HCT116 (cell line): ENCODE results near the gene CCR7. TPM values are rescaled to one million over a fixed set of nuclear protein-coding genes. Genes with fewer than 3 reads are reported as not detected.

Experiments
- ATAC-seq: fragments of 200-7000 bp; cut with Tn5 transposase; 2 replicates; pipeline ENCODE4 v1.9.1; 2020; ENCODE audit warnings: mild to moderate bottlenecking, moderate library complexity
- BruUV-seq: library from RNA; stranded (reverse); fragments of 400-500 nt; replicated peaks from 2 replicates; lab custom pipeline; 2021; lab: Mats Ljungman, UMichigan
- CTCF ChIA-PET: fragments of 300-600 bp; sonication (Branson Sonifier 250); formaldehyde crosslinking; loops from one replicate; lab custom pipeline; 2021; ENCODE audit warnings: antibody characterized with exemption; lab: Charles Lee
- POLR2A ChIA-PET: fragments of 300-600, 350-600 bp; sonication (Branson Sonifier 250); formaldehyde crosslinking; loops from one replicate; lab custom pipeline; 2021; ENCODE audit warnings: antibody characterized with exemption; lab: Charles Lee
- RAD21 ChIA-PET, 2 experiments: fragments of 300-600 bp; sonication (Branson Sonifier 250); formaldehyde crosslinking; loops; one replicate each; lab custom pipeline; 2023; ENCODE audit warnings: low total read pairs in 2 of 2; ENCODE audit not compliant: uncharacterized antibody in 2 of 2, unreplicated experiment in 2 of 2, low non-redundant PET in 1 of 2; lab: Charles Lee
- DNase-seq: peaks from one replicate; pipeline ENCODE4 v3.0.0-alpha.2; 2010; ENCODE audit warnings: low read depth, low spot score
- H2AFZ ChIP-seq: fragments of 200-600 bp; shearing (Covaris generic), sonication (generic); 2 replicates; pipeline ENCODE4 v1.6.1; 2017; ENCODE audit warnings: low read depth, mixed run types, mixed read lengths, antibody characterized with exemption, low read length; ENCODE audit not compliant: poor library complexity, severe bottlenecking
- H3K27ac ChIP-seq: 2 replicates; pipeline ENCODE4 v1.5.1; 2012; ENCODE audit warnings: low read depth, low read length
- H3K27me3 ChIP-seq: fragments of 200-600 bp; sonication (generic); 2 replicates; pipeline ENCODE4 v1.6.1; 2016; ENCODE audit warnings: mixed run types, low read length, mixed read lengths; ENCODE audit not compliant: insufficient read depth
- H3K36me3 ChIP-seq, 2 experiments: fragments of 200-500 bp in 1 of 2; fragments of 200-600 bp in 1 of 2; sonication (Bioruptor generic) in 1 of 2; sonication (generic) in 1 of 2; 2 replicates each; pipeline versions ENCODE4 v1.5.1 to v1.6.1; 2014 to 2016; ENCODE audit warnings: low read length in 2 of 2, inconsistent platforms in 1 of 2, mixed read lengths in 1 of 2, mixed run types in 1 of 2; ENCODE audit not compliant: insufficient read depth in 2 of 2, control insufficient read depth in 1 of 2
- H3K4me1 ChIP-seq, 2 experiments: fragments of 200-600 bp in 1 of 2; sonication (generic) in 1 of 2; 2 replicates each; pipeline versions ENCODE4 v1.5.1 to v1.6.1; 2012 to 2017; ENCODE audit warnings: low read length in 2 of 2, inconsistent platforms in 1 of 2, mild to moderate bottlenecking in 1 of 2, mixed read lengths in 1 of 2, mixed run types in 1 of 2, moderate library complexity in 1 of 2; ENCODE audit not compliant: insufficient read depth in 2 of 2, control insufficient read depth in 1 of 2
- H3K4me2 ChIP-seq: fragments of 200-600 bp; sonication (generic); 2 replicates; pipeline ENCODE4 v1.6.1; 2017; ENCODE audit warnings: mixed run types, low read length, mixed read lengths
- H3K4me3 ChIP-seq, 2 experiments: fragments of 200-600 bp in 1 of 2; sonication (generic) in 1 of 2; replicated peaks in 1 of 2; 2 replicates each; pipeline ENCODE4 v1.5.1; 2011 to 2016; ENCODE audit warnings: low read length in 2 of 2, control low read depth in 1 of 2, low read depth in 1 of 2, mild to moderate bottlenecking in 1 of 2, mixed read lengths in 1 of 2, mixed run types in 1 of 2
- H3K79me2 ChIP-seq: fragments of 200-600 bp; sonication (generic); 2 replicates; pipeline ENCODE4 v1.6.1; 2017; ENCODE audit warnings: mild to moderate bottlenecking, mixed run types, low read length, moderate library complexity, mixed read lengths; ENCODE audit not compliant: insufficient read depth
- H3K9ac ChIP-seq: fragments of 200-600 bp; sonication (generic); 2 replicates; pipeline ENCODE4 v1.6.1; 2016; ENCODE audit warnings: low read length, mixed read lengths
- H3K9me2 ChIP-seq: fragments of 200-600 bp; sonication (generic), shearing (Covaris generic); 2 replicates; pipeline ENCODE4 v1.6.1; 2017; ENCODE audit warnings: mixed run types, mild to moderate bottlenecking, moderate library complexity; ENCODE audit not compliant: insufficient read depth
- H3K9me3 ChIP-seq, 2 experiments: fragments of 200-500 bp in 1 of 2; fragments of 200-600 bp in 1 of 2; sonication (Bioruptor generic) in 1 of 2; sonication (generic) in 1 of 2; 2 replicates each; pipeline ENCODE4 v1.6.1; 2014 to 2017; ENCODE audit warnings: low read length in 2 of 2, mixed read lengths in 2 of 2, inconsistent platforms in 1 of 2, low read depth in 1 of 2, mild to moderate bottlenecking in 1 of 2, mixed run types in 1 of 2, moderate library complexity in 1 of 2; ENCODE audit not compliant: control insufficient read depth in 1 of 2, insufficient read depth in 1 of 2
- H4K20me1 ChIP-seq: fragments of 200-600 bp; sonication (generic), shearing (Covaris generic); 2 replicates; pipeline ENCODE4 v1.6.1; 2017; ENCODE audit warnings: mixed run types, mild to moderate bottlenecking, moderate library complexity; ENCODE audit not compliant: insufficient read depth
- CEBPB ChIP-seq: IDR thresholded peaks from 2 replicates; pipeline ENCODE4 v1.6.1; 2012; ENCODE audit warnings: low read depth
- EGR1 ChIP-seq: IDR thresholded peaks from 2 replicates; pipeline ENCODE4 v1.6.1; 2012; ENCODE audit warnings: low read depth
- EZH2phosphoT487 ChIP-seq: fragments of 200-600 bp; IDR thresholded peaks from 2 replicates; pipeline ENCODE4 v1.6.1; 2018; ENCODE audit warnings: antibody characterized with exemption, borderline replicate concordance
- POLR2A ChIP-seq: IDR thresholded peaks from 2 replicates; pipeline ENCODE4 v1.7.0; 2011; ENCODE audit warnings: borderline replicate concordance; ENCODE audit not compliant: insufficient read depth, insufficient read length; ENCODE audit errors: extremely low read depth
- SIN3A ChIP-seq: IDR thresholded peaks from 2 replicates; pipeline ENCODE4 v1.6.1; 2012; ENCODE audit warnings: low read depth
- SP1 ChIP-seq: IDR thresholded peaks from 2 replicates; pipeline ENCODE4 v1.6.1; 2012; ENCODE audit warnings: low read depth
- SRF ChIP-seq: IDR thresholded peaks from 2 replicates; pipeline ENCODE4 v1.6.1; 2012; ENCODE audit warnings: low read depth
- TCF7L2 ChIP-seq: IDR thresholded peaks from 2 replicates; pipeline ENCODE4 v1.7.0; 2011; ENCODE audit warnings: borderline replicate concordance, inconsistent platforms; ENCODE audit not compliant: insufficient read depth, insufficient read length; ENCODE audit errors: extremely low read depth
- intact Hi-C: fragments of 100-400 bp; cut with micrococcal nuclease; formaldehyde crosslinking; loops from 2 replicates; pipeline ENCODE4 v1.10.0; 2022
- total RNA-seq: library from RNA; stranded (reverse); gene quantifications from one replicate; pipeline ENCODE4 v1.2.1, GENCODE V29; 2021; ENCODE audit not compliant: unreplicated experiment
- TF ChIP-seq, protein P1 (sequence below): IDR thresholded peaks from 2 replicates; pipeline ENCODE4 v1.6.1; 2012
- TF ChIP-seq, protein P2 (sequence below), 3 experiments: fragments of 200-600 bp in 1 of 3; sonication (generic) in 1 of 3; IDR thresholded peaks in 2 of 3; conservative IDR thresholded peaks in 1 of 3; 2 replicates each; pipeline ENCODE4 v1.5.1; 2012 to 2017; ENCODE audit warnings: low read depth in 2 of 3, low read length in 2 of 3, antibody characterized with exemption in 1 of 3, borderline replicate concordance in 1 of 3, control low read depth in 1 of 3, mild to moderate bottlenecking in 1 of 3, mixed read lengths in 1 of 3, mixed run types in 1 of 3, moderate library complexity in 1 of 3; ENCODE audit not compliant: insufficient read depth in 1 of 3
- TF ChIP-seq, protein P3 (sequence below): IDR thresholded peaks from 2 replicates; pipeline ENCODE4 v1.6.1; 2012; ENCODE audit warnings: low read depth

Gene CCR7
- total RNA-seq, 1 experiment from 2014 or later: 0.69 TPM

- Histone ChIP-seq H3K4me3 (no peak overlapping the region), H3K9ac (no peak overlapping the region), H2AFZ (no peak overlapping the region), H3K9me2 (no peaks in the 10 kb centered on the region), H3K4me2 (no peak overlapping the region), H3K27me3 (no peaks in the 10 kb centered on the region), H3K79me2 (no peaks in the 10 kb centered on the region), H4K20me1 (no peaks in the 10 kb centered on the region), H3K4me1 (peaks cover 8 to 13% of the 10 kb centered on the region in 2 experiments), H3K9me3 (no peaks in the 10 kb centered on the region), H3K36me3 (no peaks in the 10 kb centered on the region), H3K27ac (no peak overlapping the region)
- no TSS peak for BruUV-seq
- ChIA-PET POLR2A (no interaction called here), CTCF (interaction anchor here (1.6 kb wide), 1 partner anchor 19 kb away, joined by 4 read pairs; no protein-coding TSS in a partner anchor), RAD21 (no interaction called here)
- ATAC-seq (peak; percentile 54), DNase-seq (peak; percentile 19)
- intact Hi-C loops: no loop called here
- TF ChIP-seq POLR2A (no peak), CEBPB (no peak), TCF7L2 (no peak)
- TF ChIP-seq, protein P1, sequence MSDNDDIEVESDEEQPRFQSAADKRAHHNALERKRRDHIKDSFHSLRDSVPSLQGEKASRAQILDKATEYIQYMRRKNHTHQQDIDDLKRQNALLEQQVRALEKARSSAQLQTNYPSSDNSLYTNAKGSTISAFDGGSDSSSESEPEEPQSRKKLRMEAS: no peak
- TF ChIP-seq, protein P2, sequence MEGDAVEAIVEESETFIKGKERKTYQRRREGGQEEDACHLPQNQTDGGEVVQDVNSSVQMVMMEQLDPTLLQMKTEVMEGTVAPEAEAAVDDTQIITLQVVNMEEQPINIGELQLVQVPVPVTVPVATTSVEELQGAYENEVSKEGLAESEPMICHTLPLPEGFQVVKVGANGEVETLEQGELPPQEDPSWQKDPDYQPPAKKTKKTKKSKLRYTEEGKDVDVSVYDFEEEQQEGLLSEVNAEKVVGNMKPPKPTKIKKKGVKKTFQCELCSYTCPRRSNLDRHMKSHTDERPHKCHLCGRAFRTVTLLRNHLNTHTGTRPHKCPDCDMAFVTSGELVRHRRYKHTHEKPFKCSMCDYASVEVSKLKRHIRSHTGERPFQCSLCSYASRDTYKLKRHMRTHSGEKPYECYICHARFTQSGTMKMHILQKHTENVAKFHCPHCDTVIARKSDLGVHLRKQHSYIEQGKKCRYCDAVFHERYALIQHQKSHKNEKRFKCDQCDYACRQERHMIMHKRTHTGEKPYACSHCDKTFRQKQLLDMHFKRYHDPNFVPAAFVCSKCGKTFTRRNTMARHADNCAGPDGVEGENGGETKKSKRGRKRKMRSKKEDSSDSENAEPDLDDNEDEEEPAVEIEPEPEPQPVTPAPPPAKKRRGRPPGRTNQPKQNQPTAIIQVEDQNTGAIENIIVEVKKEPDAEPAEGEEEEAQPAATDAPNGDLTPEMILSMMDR (IDR thresholded peaks at IDR 0.05 in 2 of 3, conservative IDR thresholded peaks at IDR 0.05 in 1 of 3; ENCODE audit: borderline replicate concordance in 1 of 3, insufficient read depth in 1 of 3, low read depth in 2 of 3, low read length in 2 of 3): no peak
Measured at GRCh38 chr17:40596261-40596919, 31.1 kb upstream of the CCR7 start.

DNA sequence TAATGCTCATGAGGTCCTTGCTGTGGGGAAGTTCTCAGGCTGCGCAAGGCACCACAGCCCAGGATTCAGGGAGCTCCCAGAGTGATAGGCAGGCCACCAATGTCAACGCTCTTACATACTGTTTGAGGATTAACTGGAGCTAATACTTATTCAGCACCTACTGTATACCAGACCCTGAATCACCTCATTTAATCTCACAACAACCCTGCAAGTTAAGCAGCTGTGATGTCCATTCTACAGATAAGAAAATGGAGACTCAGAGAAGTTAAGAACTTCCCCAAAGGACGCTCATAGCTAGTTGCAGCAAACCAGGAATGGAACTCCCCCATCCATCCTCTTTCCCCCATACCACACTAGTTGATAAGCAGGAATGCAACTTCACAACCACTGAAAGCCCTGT, 25.5 kb upstream of the CCR7 start:
- H3K27me3 ChIP-seq: no peaks in the 10 kb centered on the region
- intact Hi-C loops: no loop called here
- no peak overlapping the region for H3K4me3 ChIP-seq
- no peak for ATAC-seq
- no peaks in the 10 kb centered on the region for H4K20me1 ChIP-seq
- no peak overlapping the region for H3K27ac ChIP-seq
- no TSS peak for BruUV-seq
- no peak overlapping the region for H3K9ac ChIP-seq
- H3K9me2 ChIP-seq: no peaks in the 10 kb centered on the region
- no peaks in the 10 kb centered on the region for H3K9me3 ChIP-seq
- CTCF ChIA-PET: no interaction called here
- H3K4me1 ChIP-seq: no peaks in the 10 kb centered on the region
- RAD21 ChIA-PET: no interaction called here
- DNase-seq: no peak
- no peaks in the 10 kb centered on the region for H3K79me2 ChIP-seq
- H2AFZ ChIP-seq: no peak overlapping the region
- H3K36me3 ChIP-seq: no peaks in the 10 kb centered on the region
- POLR2A ChIA-PET: no interaction called here
- H3K4me2 ChIP-seq: no peak overlapping the region
- no peak for TF ChIP-seq SRF
- TF ChIP-seq CEBPB: no peak
- TF ChIP-seq, protein P2 (IDR thresholded peaks at IDR 0.05 in 2 of 3, conservative IDR thresholded peaks at IDR 0.05 in 1 of 3; ENCODE audit: borderline replicate concordance in 1 of 3, insufficient read depth in 1 of 3, low read depth in 2 of 3, low read length in 2 of 3): no peak
- TF ChIP-seq EZH2phosphoT487: no peak
- TF ChIP-seq SP1: no peak
- no peak for TF ChIP-seq EGR1
- no peak for TF ChIP-seq SIN3A
- TF ChIP-seq, protein P3, sequence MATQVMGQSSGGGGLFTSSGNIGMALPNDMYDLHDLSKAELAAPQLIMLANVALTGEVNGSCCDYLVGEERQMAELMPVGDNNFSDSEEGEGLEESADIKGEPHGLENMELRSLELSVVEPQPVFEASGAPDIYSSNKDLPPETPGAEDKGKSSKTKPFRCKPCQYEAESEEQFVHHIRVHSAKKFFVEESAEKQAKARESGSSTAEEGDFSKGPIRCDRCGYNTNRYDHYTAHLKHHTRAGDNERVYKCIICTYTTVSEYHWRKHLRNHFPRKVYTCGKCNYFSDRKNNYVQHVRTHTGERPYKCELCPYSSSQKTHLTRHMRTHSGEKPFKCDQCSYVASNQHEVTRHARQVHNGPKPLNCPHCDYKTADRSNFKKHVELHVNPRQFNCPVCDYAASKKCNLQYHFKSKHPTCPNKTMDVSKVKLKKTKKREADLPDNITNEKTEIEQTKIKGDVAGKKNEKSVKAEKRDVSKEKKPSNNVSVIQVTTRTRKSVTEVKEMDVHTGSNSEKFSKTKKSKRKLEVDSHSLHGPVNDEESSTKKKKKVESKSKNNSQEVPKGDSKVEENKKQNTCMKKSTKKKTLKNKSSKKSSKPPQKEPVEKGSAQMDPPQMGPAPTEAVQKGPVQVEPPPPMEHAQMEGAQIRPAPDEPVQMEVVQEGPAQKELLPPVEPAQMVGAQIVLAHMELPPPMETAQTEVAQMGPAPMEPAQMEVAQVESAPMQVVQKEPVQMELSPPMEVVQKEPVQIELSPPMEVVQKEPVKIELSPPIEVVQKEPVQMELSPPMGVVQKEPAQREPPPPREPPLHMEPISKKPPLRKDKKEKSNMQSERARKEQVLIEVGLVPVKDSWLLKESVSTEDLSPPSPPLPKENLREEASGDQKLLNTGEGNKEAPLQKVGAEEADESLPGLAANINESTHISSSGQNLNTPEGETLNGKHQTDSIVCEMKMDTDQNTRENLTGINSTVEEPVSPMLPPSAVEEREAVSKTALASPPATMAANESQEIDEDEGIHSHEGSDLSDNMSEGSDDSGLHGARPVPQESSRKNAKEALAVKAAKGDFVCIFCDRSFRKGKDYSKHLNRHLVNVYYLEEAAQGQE: no peak
